Activated naive CD8-positive, alpha-beta T cell (primary cell): Measurements from ENCODE around the gene LTO1.
"Not testable (repeated sequence)": the region's sequence is repeated elsewhere in the genome, so short reads cannot be mapped to it uniquely, and the experiment has no call there.

Experiments used
- H3K27ac Mint-ChIP-seq: one replicate; pipeline ENCODE4 v1.8.0; 2021; ENCODE audit warnings: mixed read lengths
- H3K27me3 Mint-ChIP-seq: one replicate; pipeline ENCODE4 v1.8.0; 2021; ENCODE audit warnings: mixed read lengths
- H3K36me3 Mint-ChIP-seq: one replicate; pipeline ENCODE4 v1.8.0; 2021; ENCODE audit warnings: mixed read lengths
- H3K4me1 Mint-ChIP-seq: one replicate; pipeline ENCODE4 v1.8.0; 2021; ENCODE audit warnings: low read depth, mixed read lengths
- H3K4me3 Mint-ChIP-seq: one replicate; pipeline ENCODE4 v1.8.0; 2021; ENCODE audit warnings: mild to moderate bottlenecking, mixed read lengths
- H3K9me3 Mint-ChIP-seq: one replicate; pipeline ENCODE4 v1.8.0; 2021; ENCODE audit warnings: low read depth, mixed read lengths

LTO1 gene

DNA sequence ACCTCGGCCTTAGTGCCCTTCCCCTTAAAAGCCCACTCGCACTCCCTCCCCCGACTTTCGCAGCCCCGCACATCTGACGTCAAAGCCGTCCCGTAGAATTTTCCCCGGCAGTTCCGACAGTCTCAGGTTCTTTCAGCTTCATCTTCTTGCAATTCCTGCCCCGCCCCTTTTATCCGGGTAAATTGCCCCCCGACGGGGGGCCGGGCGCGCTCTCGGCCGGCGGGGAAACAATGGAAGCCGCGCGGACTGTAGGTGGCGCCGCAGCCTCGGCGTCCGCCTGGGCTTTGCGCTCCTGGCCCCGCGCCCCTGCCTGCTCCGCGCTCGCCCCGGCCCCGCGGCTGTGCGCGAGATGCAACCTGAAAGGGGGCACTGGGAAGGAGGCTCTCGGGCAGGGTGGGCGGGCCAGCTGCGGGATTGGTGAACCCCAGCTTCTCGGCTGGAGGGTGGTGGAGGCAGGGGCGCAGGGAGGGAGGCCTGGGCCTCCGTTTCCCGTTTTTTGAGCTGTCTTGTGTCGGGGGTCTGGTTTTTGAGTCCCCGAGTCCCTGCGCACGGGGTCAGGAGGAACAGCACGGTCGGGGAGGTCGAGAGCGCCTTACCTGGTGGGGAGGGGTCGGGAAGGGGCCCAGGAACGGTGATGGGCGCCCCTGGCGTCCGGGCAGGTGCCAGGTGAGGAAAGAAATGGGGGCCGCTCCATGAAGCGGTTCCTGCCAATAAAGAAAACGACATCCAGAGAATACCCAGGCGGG, 29.5 kb upstream of the LTO1 start:
- no peaks in the 10 kb centered on the region for H3K9me3 Mint-ChIP-seq
- H3K27me3 Mint-ChIP-seq = peaks cover 17% of the 10 kb centered on the region
- H3K4me1 Mint-ChIP-seq = peaks cover 18% of the 10 kb centered on the region
- no peaks in the 10 kb centered on the region for H3K36me3 Mint-ChIP-seq
- peak overlapping the region; percentile 46 for H3K4me3 Mint-ChIP-seq
- no peak overlapping the region for H3K27ac Mint-ChIP-seq

DNA sequence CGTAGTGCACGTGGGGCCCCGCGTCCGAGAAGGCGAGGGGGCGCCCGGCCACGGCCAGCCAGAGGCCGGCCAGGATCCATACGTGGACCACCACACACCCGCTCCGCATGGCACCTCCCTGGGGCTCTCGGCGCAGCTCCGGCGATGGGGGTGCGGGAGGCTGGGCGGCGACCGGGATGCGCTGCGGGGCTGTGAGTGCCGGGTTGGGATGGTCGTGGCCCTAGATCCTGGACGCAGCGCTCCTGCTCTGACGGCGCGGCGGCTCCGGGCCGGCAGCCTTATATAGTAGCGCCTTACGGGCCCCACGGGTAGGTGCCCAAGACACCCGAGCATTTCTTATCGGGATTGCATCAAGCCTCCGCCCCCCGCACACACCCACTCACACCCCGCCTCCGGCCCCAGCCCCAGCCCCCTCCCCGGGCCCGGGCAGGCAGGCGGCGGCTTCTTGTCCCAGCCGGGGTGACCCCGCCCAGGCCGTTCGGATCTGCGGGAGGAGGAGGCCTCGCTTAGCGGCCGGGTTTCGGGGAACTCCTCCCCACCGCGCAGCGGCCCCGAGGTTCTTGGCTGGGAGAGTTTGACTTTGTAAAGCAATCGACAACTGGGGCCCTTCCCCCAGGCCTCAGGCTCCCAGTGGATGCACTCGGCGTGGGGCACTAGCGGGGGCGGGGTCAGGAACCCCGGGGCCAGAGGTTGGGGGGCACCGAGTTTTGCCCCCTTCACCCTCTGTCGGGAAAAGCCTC, 28.8 kb upstream of the LTO1 start, which contains the start of gene FGF19:
TSS of gene FGF19 (minus strand) at position 255 of the 740 bp plus-strand sequence. CDS start at position 109, 146 bp downstream.
- Mint-ChIP-seq H3K9me3 (no peaks in the 10 kb centered on the region), H3K4me1 (peaks cover 18% of the 10 kb centered on the region), H3K27me3 (peaks cover 23% of the 10 kb centered on the region), H3K4me3 (peak within 1 kb of the TSS; percentile 46), H3K27ac (no peak within 1 kb of the TSS), H3K36me3 (no peaks in the 10 kb centered on the region)

DNA sequence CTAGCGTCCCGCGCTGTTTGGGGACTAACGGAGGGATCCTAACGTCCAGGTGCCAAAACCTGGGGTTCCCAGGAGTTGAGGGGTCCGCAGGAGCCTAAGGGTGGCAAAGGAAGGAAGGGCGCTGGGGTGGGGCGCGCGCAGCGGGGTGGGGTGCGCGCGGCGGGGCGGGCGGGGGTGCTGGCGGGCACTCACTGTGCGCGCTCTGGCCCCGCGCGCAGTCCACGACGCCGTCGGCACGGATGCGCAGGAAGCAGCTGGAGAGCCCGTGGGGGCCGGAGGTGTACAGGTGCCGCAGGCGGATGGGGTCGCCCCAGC, 28.3 kb upstream of the LTO1 start:
- Mint-ChIP-seq H3K4me3 (peak overlapping the region; percentile 44), H3K9me3 (no peaks in the 10 kb centered on the region), H3K36me3 (no peaks in the 10 kb centered on the region), H3K27ac (no peak overlapping the region), H3K27me3 (peaks cover 25% of the 10 kb centered on the region), H3K4me1 (peaks cover 18% of the 10 kb centered on the region)

DNA sequence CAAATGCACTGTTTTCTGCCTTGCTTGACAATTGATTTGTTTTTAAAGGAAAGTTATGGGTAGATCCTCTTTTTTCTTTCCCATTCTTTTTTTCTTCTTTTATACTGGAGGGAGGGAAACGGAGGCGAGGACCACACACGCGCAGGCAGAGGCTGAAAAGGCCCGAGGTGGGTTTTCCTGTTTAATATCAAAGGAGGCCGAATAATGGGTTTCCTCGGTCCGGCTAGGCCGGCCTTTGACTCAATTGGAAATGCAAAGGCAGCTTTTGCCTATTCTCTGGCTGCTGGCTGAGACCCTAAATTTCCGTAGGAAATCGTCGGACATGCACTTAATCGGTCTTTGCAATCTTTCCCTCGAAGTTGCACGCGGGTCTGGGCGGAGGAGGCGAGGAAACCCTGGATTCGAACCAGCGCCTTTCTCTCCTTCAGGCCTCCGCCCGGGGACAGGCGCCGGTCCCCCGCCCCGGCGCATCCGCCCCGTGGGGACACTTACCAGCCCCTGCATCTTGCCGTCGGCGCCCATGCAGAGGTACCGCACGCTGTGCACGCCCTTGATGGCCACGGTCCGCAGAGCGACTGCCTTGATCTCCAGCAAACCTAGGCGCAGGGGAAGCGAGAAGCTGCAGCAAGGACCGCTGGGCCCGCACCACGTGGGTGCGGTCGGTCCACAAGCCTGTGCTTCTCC, 27.8 kb upstream of the LTO1 start:
- peaks cover 25% of the 10 kb centered on the region for H3K27me3 Mint-ChIP-seq

DNA sequence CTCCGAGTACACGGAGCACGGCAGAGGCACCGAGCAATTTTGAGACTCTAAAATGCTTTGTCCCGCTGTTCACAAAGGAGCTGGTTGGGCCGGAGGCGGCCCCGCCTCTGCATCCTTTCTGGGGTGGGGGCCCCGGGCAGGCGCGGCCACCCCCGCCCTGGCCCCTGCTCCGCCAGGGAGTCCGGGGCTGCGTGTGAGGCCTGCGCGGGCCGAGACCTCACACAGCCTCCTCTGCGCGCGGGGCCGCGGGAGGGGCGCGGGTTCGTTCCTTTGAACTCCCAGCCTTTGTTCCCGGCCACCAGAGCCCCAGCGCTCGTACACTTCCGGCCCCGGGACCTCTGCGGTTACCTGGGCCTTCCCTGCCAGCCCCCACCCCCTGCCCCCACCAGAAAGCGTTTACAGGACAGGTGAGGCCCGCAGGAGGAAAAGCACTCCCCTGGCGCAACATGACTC, 27.1 kb upstream of the LTO1 start:
- no peaks in the 10 kb centered on the region for H3K36me3 Mint-ChIP-seq
- no peak overlapping the region for H3K4me3 Mint-ChIP-seq
- H3K9me3 Mint-ChIP-seq = no peaks in the 10 kb centered on the region
- H3K27ac Mint-ChIP-seq = no peak overlapping the region
- peaks cover 18% of the 10 kb centered on the region for H3K4me1 Mint-ChIP-seq
- peaks cover 26% of the 10 kb centered on the region for H3K27me3 Mint-ChIP-seq

More for the DNA sequence above, 27.8 kb upstream of the LTO1 start:
- peak overlapping the region; percentile 44 for H3K4me3 Mint-ChIP-seq
- H3K9me3 Mint-ChIP-seq = no peaks in the 10 kb centered on the region
- no peak overlapping the region for H3K27ac Mint-ChIP-seq
- H3K36me3 Mint-ChIP-seq = no peaks in the 10 kb centered on the region
- peaks cover 18% of the 10 kb centered on the region for H3K4me1 Mint-ChIP-seq

DNA sequence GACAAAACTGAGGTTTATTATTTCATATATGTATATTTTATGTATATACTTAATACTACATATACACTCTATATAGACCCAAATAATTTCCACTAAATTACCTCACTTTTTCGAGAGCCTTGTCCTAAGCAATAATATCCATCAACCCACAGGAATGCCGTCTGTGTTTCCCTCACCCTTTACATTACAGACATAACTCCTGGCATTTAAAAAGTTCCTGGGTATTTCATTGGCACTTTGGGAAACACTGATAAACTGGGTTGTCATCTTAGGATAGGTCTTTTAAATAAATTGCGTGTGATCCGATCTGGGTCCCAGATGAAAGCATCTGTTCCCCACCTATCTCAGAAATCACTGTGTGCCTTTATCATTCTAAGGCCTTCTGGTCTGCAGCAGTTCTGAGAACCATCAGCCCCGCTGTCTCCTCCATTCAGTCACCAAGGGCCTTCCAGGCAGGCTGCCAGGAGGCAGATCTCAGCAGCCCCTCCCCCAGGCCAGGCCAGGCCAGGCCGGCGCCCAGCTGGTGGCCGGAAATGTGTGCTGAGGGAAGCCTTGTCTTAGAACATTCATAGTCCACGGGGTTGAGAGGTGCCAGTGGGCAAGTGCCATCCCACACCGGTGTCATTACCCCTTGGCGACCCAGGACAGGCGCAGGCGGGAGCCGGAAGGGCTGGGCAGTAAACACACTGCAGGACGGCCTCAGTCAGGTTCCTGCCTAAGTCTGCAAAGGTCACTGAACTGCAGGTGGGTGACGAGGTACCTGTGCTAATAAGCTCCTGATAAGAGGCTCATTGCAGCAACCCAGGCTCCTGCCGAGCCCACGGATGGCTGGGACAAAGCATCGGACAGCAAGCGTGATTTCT, 25.4 kb upstream of the LTO1 start:
- H3K4me3 Mint-ChIP-seq = no peak overlapping the region
- H3K36me3 Mint-ChIP-seq = no peaks in the 10 kb centered on the region
- peaks cover 32% of the 10 kb centered on the region for H3K27me3 Mint-ChIP-seq
- H3K4me1 Mint-ChIP-seq = peaks cover 14% of the 10 kb centered on the region
- H3K27ac Mint-ChIP-seq = no peak overlapping the region
- no peaks in the 10 kb centered on the region for H3K9me3 Mint-ChIP-seq

DNA sequence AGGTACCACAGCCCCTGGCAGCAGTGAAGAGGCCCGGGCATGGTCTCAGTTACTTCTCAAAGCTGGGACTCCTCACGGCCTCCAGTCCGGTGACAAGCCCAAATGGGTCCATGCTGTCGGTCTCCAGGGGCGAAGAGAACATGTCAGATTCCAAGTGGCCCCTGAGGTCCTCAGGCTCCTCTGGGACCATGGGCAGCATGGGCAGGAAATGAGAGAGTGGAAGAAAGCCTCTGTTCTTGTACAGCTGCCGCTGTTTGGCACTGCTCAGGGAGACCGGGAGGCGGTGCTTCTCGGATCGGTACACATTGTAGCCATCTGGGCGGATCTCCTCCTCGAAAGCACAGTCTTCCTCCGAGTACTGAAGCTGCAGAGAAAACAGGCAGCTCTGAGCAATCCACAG, 24.1 kb upstream of the LTO1 start:
- Mint-ChIP-seq H3K4me3 (no peak overlapping the region), H3K27me3 (peaks cover 33% of the 10 kb centered on the region), H3K27ac (no peak overlapping the region)

DNA sequence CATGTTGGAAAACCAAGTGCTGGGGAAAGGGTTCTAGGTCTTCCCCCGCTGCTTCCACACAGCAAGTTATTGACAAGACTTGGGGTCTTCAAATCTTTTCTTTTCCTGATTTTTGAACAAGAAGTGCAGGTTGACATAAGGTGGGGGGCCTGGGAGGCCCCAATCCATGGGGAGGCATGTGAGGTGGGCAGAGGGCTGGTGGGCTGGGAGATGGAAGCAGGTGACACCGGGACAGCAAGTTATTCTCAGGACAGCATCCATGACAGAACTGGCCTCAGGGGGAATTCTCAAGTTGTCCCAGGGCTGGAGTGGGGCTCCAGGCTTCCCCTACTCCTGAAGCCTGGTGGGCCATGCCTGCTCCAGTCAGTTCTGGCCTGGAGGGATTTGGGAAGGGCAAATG, 23.2 kb upstream of the LTO1 start:
- Mint-ChIP-seq H3K36me3 (no peaks in the 10 kb centered on the region), H3K27me3 (peaks cover 37% of the 10 kb centered on the region), H3K9me3 (no peaks in the 10 kb centered on the region), H3K4me1 (peaks cover 6% of the 10 kb centered on the region), H3K27ac (no peak overlapping the region), H3K4me3 (no peak overlapping the region)

More for the DNA sequence above, 24.1 kb upstream of the LTO1 start:
- no peaks in the 10 kb centered on the region for H3K9me3 Mint-ChIP-seq
- H3K36me3 Mint-ChIP-seq = no peaks in the 10 kb centered on the region
- peaks cover 6% of the 10 kb centered on the region for H3K4me1 Mint-ChIP-seq

DNA sequence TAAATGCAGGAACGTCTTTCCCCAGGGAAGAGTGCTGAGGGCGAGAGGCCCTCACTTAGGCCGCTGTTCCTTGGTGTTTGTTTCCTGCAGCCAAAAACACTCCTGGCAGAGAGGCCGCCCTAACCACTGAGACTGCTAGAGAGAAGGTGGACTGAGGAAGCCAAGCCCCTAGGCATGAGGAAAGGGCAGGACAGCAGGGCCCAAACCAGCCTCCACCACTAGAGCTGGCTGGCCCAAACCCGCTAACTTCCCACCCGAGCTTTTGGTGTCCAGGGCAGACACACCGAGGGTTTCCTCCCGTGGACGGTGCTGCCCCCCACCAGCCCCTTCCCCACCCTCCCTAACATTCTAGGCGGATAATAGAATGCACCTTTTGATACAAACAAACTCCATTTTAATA, 22.7 kb upstream of the LTO1 start:
- H3K9me3 Mint-ChIP-seq = no peaks in the 10 kb centered on the region
- no peak overlapping the region for H3K27ac Mint-ChIP-seq
- peaks cover 34% of the 10 kb centered on the region for H3K27me3 Mint-ChIP-seq
- peaks cover 4% of the 10 kb centered on the region for H3K4me1 Mint-ChIP-seq
- H3K4me3 Mint-ChIP-seq = no peak overlapping the region
- no peaks in the 10 kb centered on the region for H3K36me3 Mint-ChIP-seq

DNA sequence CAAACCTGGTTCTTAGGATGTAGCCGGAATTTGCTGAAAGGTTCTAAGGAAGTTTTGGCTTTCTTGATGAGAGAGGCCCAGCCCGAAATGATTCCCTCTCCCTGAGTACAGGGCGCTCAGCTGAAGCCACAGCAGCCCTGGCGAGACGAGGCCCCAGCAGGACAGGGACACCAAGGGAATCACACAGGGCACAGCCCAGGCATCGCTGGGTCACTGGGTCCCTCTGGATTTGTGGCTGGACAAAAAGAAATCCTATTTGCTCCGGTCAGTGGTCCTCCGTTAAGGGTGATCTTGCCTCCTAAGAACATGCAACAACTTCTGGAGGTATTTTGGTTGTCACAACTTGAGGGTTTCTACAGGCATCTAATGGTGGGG, 22.3 kb upstream of the LTO1 start:
- Mint-ChIP-seq H3K4me1 (peaks cover 2% of the 10 kb centered on the region), H3K27me3 (peaks cover 37% of the 10 kb centered on the region), H3K9me3 (no peaks in the 10 kb centered on the region), H3K27ac (no peak overlapping the region), H3K4me3 (no peak overlapping the region), H3K36me3 (no peaks in the 10 kb centered on the region)

DNA sequence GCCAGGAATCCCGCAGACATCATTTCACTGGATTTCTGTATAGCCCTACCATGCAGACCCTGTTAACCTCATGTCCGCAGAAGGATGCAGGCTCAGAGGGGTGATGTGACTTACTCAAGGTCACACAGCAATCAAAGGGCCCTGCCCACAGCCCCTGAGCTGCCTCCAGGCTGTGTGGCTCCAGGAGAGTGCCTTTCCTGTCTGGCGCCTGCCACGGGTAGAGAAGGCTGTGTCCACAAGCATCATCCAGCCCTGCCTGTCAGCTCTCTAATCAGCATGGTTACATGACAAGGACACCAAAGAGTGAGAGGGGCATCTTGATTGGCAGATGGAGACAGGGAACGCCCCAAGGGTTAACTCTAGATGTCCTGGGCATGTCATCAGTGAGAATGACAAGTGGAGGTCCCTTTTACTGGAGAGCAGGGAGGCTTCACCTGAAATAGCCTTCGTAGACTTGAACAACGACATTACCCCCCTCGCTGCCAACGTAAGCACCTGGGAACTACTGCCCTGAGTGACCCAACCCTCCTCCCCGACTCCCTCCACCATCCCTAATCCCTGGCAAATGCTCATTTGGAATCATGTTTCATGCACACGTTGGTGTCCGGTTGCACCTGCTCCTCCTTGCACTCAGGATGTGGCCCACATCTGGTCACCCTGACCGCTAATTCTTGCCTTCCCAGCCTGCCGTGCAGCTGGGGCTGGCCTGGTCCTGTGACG, 21.8 kb upstream of the LTO1 start:
- H3K9me3 Mint-ChIP-seq = no peaks in the 10 kb centered on the region
- no peak overlapping the region for H3K4me3 Mint-ChIP-seq
- no peaks in the 10 kb centered on the region for H3K36me3 Mint-ChIP-seq
- peaks cover 2% of the 10 kb centered on the region for H3K4me1 Mint-ChIP-seq
- peaks cover 41% of the 10 kb centered on the region for H3K27me3 Mint-ChIP-seq
- H3K27ac Mint-ChIP-seq = no peak overlapping the region

DNA sequence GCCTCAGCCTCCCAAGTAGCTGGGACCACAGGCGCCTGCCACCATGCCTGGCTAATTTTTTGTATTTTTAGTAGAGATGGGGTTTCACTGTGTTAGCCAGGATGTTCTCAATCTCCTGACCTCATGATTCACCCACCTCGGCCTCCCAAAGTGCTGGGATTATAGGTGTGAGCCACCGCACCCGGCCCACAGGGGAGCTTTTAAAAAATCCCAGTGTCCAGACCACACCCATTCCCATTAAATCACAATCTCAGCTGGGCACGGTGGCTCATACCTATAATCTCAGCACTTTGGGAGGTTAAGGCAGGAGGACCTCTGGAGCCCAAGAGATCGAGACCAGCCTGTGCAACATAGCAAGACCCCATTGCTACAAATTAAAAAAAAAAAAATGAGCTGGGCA, 20.8 kb upstream of the LTO1 start:
- H3K4me3 Mint-ChIP-seq, H3K27ac Mint-ChIP-seq, H3K36me3 Mint-ChIP-seq, H3K4me1 Mint-ChIP-seq, H3K9me3 Mint-ChIP-seq: not testable (repeated sequence)
- peaks cover 40% of the 10 kb centered on the region for H3K27me3 Mint-ChIP-seq

DNA sequence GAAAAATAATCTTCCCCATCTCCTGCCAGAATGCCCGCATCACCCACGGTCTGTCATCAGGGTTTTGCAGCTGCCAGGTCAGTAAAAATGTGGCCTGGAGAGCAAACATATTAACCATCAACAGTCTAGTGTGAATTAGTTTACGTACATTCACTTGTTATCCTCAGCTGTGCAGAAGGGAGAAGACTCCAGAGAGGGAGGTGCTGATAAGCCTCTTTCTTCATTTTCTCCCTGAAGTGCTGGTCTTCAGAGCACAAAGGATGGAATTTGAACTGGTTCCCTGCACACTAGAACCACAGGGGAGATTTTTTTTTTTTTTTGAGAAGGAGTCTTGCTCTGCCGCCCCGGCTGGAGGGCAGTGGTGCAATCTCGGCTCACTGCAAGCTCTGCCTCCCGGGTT, 20.4 kb upstream of the LTO1 start:
- Mint-ChIP-seq H3K4me3 (no peak overlapping the region), H3K27me3 (peaks cover 40% of the 10 kb centered on the region), H3K36me3 (no peaks in the 10 kb centered on the region), H3K4me1 (no peaks in the 10 kb centered on the region), H3K9me3 (no peaks in the 10 kb centered on the region), H3K27ac (no peak overlapping the region)

DNA sequence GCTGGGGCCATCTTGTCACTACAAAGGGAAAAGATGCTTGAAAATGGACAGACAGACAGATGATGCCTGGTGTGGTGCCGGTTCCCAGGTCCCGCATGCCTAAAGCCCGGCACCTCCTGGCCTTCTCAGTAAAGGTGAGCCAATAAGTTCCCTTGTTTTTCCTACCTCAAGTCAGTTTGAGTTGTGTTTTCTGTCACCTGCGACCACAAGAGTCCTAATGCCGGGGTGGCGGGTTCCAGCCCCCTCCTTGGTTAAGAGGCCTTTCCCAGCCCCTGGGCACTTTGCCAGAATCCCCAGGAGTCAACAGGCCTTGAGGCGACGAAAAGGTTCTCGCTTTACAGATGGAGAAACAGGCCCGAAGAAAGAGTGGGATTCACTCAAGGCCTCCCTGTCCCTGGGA, 19.6 kb upstream of the LTO1 start:
- Mint-ChIP-seq H3K27me3 (peaks cover 40% of the 10 kb centered on the region), H3K4me3 (no peak overlapping the region), H3K36me3 (no peaks in the 10 kb centered on the region), H3K4me1 (no peaks in the 10 kb centered on the region), H3K27ac (no peak overlapping the region), H3K9me3 (no peaks in the 10 kb centered on the region)
